ENCODE data around the gene CALCOCO1.
A peak's percentile ranks its signal among the peaks of the same experiment; 100 is the strongest.
"Not testable (repeated sequence)": the region's sequence is repeated elsewhere in the genome, so short reads cannot be mapped to it uniquely, and the experiment has no call there.

The CALCOCO1 gene

GRCh38 chr12:53725824-53726223 is 1.4 kb downstream of the CALCOCO1 start:
- no peak for DNase-seq (ENCODE audit: low read depth)
- TF ChIP-seq CTCF (IDR thresholded peaks at IDR 0.05; ENCODE audit: insufficient read depth, low read depth, low read length, missing control alignments) = no peak
- no peak overlapping the region for H3K4me3 ChIP-seq (ENCODE audit: low read depth, low read length)

- DNase-seq (ENCODE audit: low read depth) = peak; percentile 85
- H3K4me3 ChIP-seq (ENCODE audit: low read depth, low read length) = no peak overlapping the region
- no peak for TF ChIP-seq CTCF (IDR thresholded peaks at IDR 0.05; ENCODE audit: insufficient read depth, low read depth, low read length, missing control alignments)
Measured at GRCh38 chr12:53722450-53723041, 4.7 kb downstream of the CALCOCO1 start.

GRCh38 chr12:53720946-53721345 is 6.3 kb downstream of the CALCOCO1 start:
- TF ChIP-seq CTCF (IDR thresholded peaks at IDR 0.05; ENCODE audit: insufficient read depth, low read depth, low read length, missing control alignments) = no peak
- DNase-seq (ENCODE audit: low read depth) = no peak
- no peak overlapping the region for H3K4me3 ChIP-seq (ENCODE audit: low read depth, low read length)

GRCh38 chr12:53719649-53720048 is 7.6 kb downstream of the CALCOCO1 start:
- DNase-seq (ENCODE audit: low read depth) = no peak
- no peak for TF ChIP-seq CTCF (IDR thresholded peaks at IDR 0.05; ENCODE audit: insufficient read depth, low read depth, low read length, missing control alignments)
- no peak overlapping the region for H3K4me3 ChIP-seq (ENCODE audit: low read depth, low read length)

- not testable (repeated sequence) for DNase-seq (ENCODE audit: low read depth); H3K4me3 ChIP-seq (ENCODE audit: low read depth, low read length)
Measured at GRCh38 chr12:53718567-53718966, 8.7 kb downstream of the CALCOCO1 start.

- DNase-seq (ENCODE audit: low read depth) = no peak
- no peak overlapping the region for H3K4me3 ChIP-seq (ENCODE audit: low read depth, low read length)
- no peak for TF ChIP-seq CTCF (IDR thresholded peaks at IDR 0.05; ENCODE audit: insufficient read depth, low read depth, low read length, missing control alignments)
Measured at GRCh38 chr12:53717319-53717718, 9.9 kb downstream of the CALCOCO1 start.

- TF ChIP-seq CTCF (IDR thresholded peaks at IDR 0.05; ENCODE audit: insufficient read depth, low read depth, low read length, missing control alignments) = no peak
- no peak overlapping the region for H3K4me3 ChIP-seq (ENCODE audit: low read depth, low read length)
- no peak for DNase-seq (ENCODE audit: low read depth)
Measured at GRCh38 chr12:53714004-53714403, 13.2 kb downstream of the CALCOCO1 start.
